Caco-2 (cell line): Measurements from ENCODE around the gene SRPK1. TPM values are rescaled to one million over a fixed set of nuclear protein-coding genes. Genes with fewer than 3 reads are reported as not detected.

Experiments used
- BruUV-seq: library from RNA; stranded (reverse); fragments of 400-500 nt; replicated peaks from 2 replicates; lab custom pipeline; 2021; lab: Mats Ljungman, UMichigan
- CTCF ChIA-PET: fragments of 300-600 bp; sonication (Branson Sonifier 250); formaldehyde crosslinking; loops from one replicate; lab custom pipeline; 2022; ENCODE audit warnings: antibody characterized with exemption; lab: Charles Lee
- POLR2A ChIA-PET: fragments of 300-600 bp; sonication (Branson Sonifier 250); formaldehyde crosslinking; loops from one replicate; lab custom pipeline; 2022; ENCODE audit warnings: antibody characterized with exemption; lab: Charles Lee
- DNase-seq, 2 experiments: peaks; one replicate each; pipeline versions ENCODE4 v3.0.0 to v3.0.0-alpha.2; 2020 to 2022
- H3K27me3 ChIP-seq: replicated peaks from 2 replicates; pipeline ENCODE4 v1.6.0; 2011; ENCODE audit warnings: low read length; ENCODE audit not compliant: control insufficient read depth, insufficient read depth
- H3K36me3 ChIP-seq: 2 replicates; pipeline ENCODE4 v1.5.1; 2011; ENCODE audit warnings: low read length; ENCODE audit not compliant: control insufficient read depth, insufficient read depth
- H3K4me1 ChIP-seq: fragments of 250-450 bp; sonication (Bioruptor Pico); 2 replicates; pipeline ENCODE4 v1.5.1; 2020; ENCODE audit warnings: mild to moderate bottlenecking
- H3K4me3 ChIP-seq: 2 replicates; pipeline ENCODE4 v1.5.1; 2011; ENCODE audit warnings: low read depth, mild to moderate bottlenecking, control low read depth, low read length
- H3K9me3 ChIP-seq: fragments of 250-450 bp; sonication (Bioruptor Pico); 2 replicates; pipeline ENCODE4 v1.5.1; 2020; ENCODE audit warnings: mild to moderate bottlenecking, moderate library complexity
- H3K27ac Mint-ChIP-seq: one replicate; pipeline ENCODE4 v1.8.0; 2022; ENCODE audit warnings: mixed read lengths; ENCODE audit not compliant: unreplicated experiment
- H3K27me3 Mint-ChIP-seq: one replicate; pipeline ENCODE4 v1.8.0; 2022; ENCODE audit warnings: mixed read lengths; ENCODE audit not compliant: insufficient read depth, unreplicated experiment
- H3K36me3 Mint-ChIP-seq: one replicate; pipeline ENCODE4 v1.8.0; 2022; ENCODE audit warnings: mild to moderate bottlenecking, mixed read lengths; ENCODE audit not compliant: insufficient read depth, unreplicated experiment
- H3K4me1 Mint-ChIP-seq: one replicate; pipeline ENCODE4 v1.8.0; 2022; ENCODE audit warnings: low read depth, mixed read lengths; ENCODE audit not compliant: unreplicated experiment
- H3K4me3 Mint-ChIP-seq: one replicate; pipeline ENCODE4 v1.8.0; 2022; ENCODE audit warnings: mild to moderate bottlenecking, moderate library complexity, mixed read lengths; ENCODE audit not compliant: unreplicated experiment
- H3K9me3 Mint-ChIP-seq: one replicate; pipeline ENCODE4 v1.8.0; 2022; ENCODE audit warnings: mixed read lengths; ENCODE audit not compliant: unreplicated experiment
- CTCF ChIP-seq, 2 experiments: fragments of 200-600 bp in 1 of 2; IDR thresholded peaks; 1 replicate in 1 of 2; 2 replicates in 1 of 2; pipeline versions ENCODE4 v1.5.1 to v1.8.0; 2011 to 2022; ENCODE audit warnings: antibody characterized with exemption in 1 of 2, control low read depth in 1 of 2, inconsistent platforms in 1 of 2, low read depth in 1 of 2, low read length in 1 of 2, mild to moderate bottlenecking in 1 of 2, moderate library complexity in 1 of 2; ENCODE audit not compliant: insufficient read depth in 1 of 2, severe bottlenecking in 1 of 2, unreplicated experiment in 1 of 2
- intact Hi-C: fragments of 100-400 bp; cut with micrococcal nuclease; formaldehyde crosslinking; loops from one replicate; pipeline ENCODE4 v1.10.0; 2022; ENCODE audit not compliant: unreplicated experiment
- total RNA-seq: library from RNA; stranded (reverse); gene quantifications from 2 replicates; pipeline ENCODE4 v1.2.3, GENCODE V29; 2022

SRPK1 gene
- total RNA-seq, 1 experiment from 2014 or later = 114 TPM

- ChIA-PET POLR2A (no interaction called here), CTCF (interaction anchor here (1.4 kb wide), 1 partner anchor 72 kb away, joined by 3 read pairs; the partner anchor contains the start of gene MAPK14)
- peaks cover 2% of the 10 kb centered on the region for H3K4me1 Mint-ChIP-seq
- no peak overlapping the region for H3K27ac Mint-ChIP-seq
- no peaks in the 10 kb centered on the region for H3K9me3 ChIP-seq
- no peak overlapping the region for H3K4me3 Mint-ChIP-seq
- no peaks in the 10 kb centered on the region for H3K36me3 Mint-ChIP-seq
- BruUV-seq = no TSS peak
- no peaks in the 10 kb centered on the region for H3K27me3 Mint-ChIP-seq
- no peaks in the 10 kb centered on the region for H3K27me3 ChIP-seq
- intact Hi-C loops = no loop called here
- no peak overlapping the region for H3K4me3 ChIP-seq
- no peak for TF ChIP-seq CTCF (IDR thresholded peaks at IDR 0.05; ENCODE audit: insufficient read depth in 1 of 2, low read depth in 1 of 2, low read length in 1 of 2, severe bottlenecking in 1 of 2, unreplicated experiment in 1 of 2)
- no peaks in the 10 kb centered on the region for H3K9me3 Mint-ChIP-seq
- H3K4me1 ChIP-seq = peaks cover 7% of the 10 kb centered on the region
- H3K36me3 ChIP-seq = no peaks in the 10 kb centered on the region
- no peak for DNase-seq
Observed at GRCh38 chr6:35955071-35955470, 34.2 kb upstream of the SRPK1 start.

DNA sequence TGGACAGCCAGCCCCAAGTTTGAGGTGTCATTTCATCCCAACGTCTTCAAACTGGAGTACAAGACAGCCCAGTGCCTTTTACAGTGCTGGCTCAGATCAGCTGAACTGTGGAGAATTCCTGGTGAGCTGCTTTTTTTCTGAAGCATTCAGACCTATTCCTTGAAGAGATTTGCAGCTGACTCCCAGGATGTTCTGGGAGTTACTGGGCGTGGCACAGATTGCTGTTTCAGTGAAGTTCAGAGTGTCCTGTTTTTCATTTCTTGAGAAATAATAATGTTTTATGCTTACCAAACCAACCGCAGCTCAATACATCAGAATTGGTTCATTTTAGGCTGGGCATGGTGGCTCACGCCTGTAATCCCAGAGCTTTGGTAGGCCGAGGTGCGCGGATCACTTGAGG is 33.4 kb upstream of the SRPK1 start:
- no peaks in the 10 kb centered on the region for H3K36me3 ChIP-seq
- Mint-ChIP-seq H3K4me1 (no peaks in the 10 kb centered on the region), H3K27ac (no peak overlapping the region), H3K27me3 (no peaks in the 10 kb centered on the region), H3K9me3 (no peaks in the 10 kb centered on the region), H3K36me3 (no peaks in the 10 kb centered on the region), H3K4me3 (no peak overlapping the region)
- CTCF ChIA-PET = interaction anchor here (0.8 to 1.4 kb wide), 3 partner anchors 13 to 89 kb away, joined by 3 to 4 read pairs (median 3); partner anchors contain the start of gene MAPK14
- H3K4me3 ChIP-seq = no peak overlapping the region
- intact Hi-C loops = no loop called here
- H3K27me3 ChIP-seq = no peaks in the 10 kb centered on the region
- no peak for TF ChIP-seq CTCF (IDR thresholded peaks at IDR 0.05; ENCODE audit: insufficient read depth in 1 of 2, low read depth in 1 of 2, low read length in 1 of 2, severe bottlenecking in 1 of 2, unreplicated experiment in 1 of 2)
- no peak for DNase-seq
- H3K4me1 ChIP-seq = peaks cover 7% of the 10 kb centered on the region; the same call in 1 of the 2 replicates
- no peaks in the 10 kb centered on the region for H3K9me3 ChIP-seq
- POLR2A ChIA-PET = interaction anchor here (0.6 kb wide), 1 partner anchor 25 kb away, joined by 5 read pairs; no protein-coding TSS in a partner anchor
- BruUV-seq = no TSS peak

DNA sequence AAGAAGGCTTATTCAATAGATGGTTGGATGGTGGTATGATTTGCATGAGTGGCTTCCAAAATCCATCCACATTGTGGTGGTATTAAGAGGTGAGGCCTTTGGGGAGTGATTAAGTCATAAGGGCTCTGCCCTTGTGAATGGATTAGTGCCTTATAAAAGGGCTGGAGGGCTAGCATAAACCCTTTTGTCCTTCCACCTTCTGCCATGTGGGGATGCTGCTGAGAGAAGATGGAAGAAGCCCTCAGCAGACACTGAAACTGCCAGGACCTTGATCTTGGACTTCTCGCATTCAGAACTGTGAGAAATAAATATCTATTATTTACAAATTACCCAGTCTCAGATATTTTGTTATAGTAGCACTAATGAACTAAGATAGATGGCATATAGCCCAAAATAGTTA is 27.8 kb upstream of the SRPK1 start:
- CTCF ChIA-PET = no interaction called here
- intact Hi-C loops = no loop called here
- Histone ChIP-seq H3K36me3 (no peaks in the 10 kb centered on the region), H3K4me3 (no peak overlapping the region), H3K27me3 (no peaks in the 10 kb centered on the region), H3K4me1 (peaks cover 7% of the 10 kb centered on the region; the same call in 1 of the 2 replicates), H3K9me3 (no peaks in the 10 kb centered on the region)
- no peaks in the 10 kb centered on the region for H3K27me3 Mint-ChIP-seq
- no TSS peak for BruUV-seq
- H3K4me3 Mint-ChIP-seq = no peak overlapping the region
- no peaks in the 10 kb centered on the region for H3K36me3 Mint-ChIP-seq
- peak; percentile 23 to 26 for TF ChIP-seq CTCF (IDR thresholded peaks at IDR 0.05; ENCODE audit: insufficient read depth in 1 of 2, low read depth in 1 of 2, low read length in 1 of 2, severe bottlenecking in 1 of 2, unreplicated experiment in 1 of 2)
- H3K4me1 Mint-ChIP-seq = peaks cover 11% of the 10 kb centered on the region
- peak; percentile 39 to 42 for DNase-seq
- no peak overlapping the region for H3K27ac Mint-ChIP-seq
- POLR2A ChIA-PET = no interaction called here
- H3K9me3 Mint-ChIP-seq = no peaks in the 10 kb centered on the region
